Epithelial cell of prostate (primary cell): Measurements from ENCODE around the gene SMARCAL1.
"Not testable (repeated sequence)": the region's sequence is repeated elsewhere in the genome, so short reads cannot be mapped to it uniquely, and the experiment has no call there.

Experiments
- DNase-seq: peaks from one replicate; pipeline ENCODE4 v3.0.0-alpha.2; 2011; ENCODE audit warnings: low read depth, low spot score
- H3K27ac ChIP-seq: fragments of 450-650 bp; 2 replicates; pipeline ENCODE4 v1.5.1; 2017; ENCODE audit warnings: mild to moderate bottlenecking

SMARCAL1 gene

GRCh38 chr2:216412022-216412999, at the start of gene SMARCAL1:
Gene SMARCAL1 (plus strand): TSS chr2:216412484. CDS start chr2:216414705, 2,221 bp downstream.
- DNase-seq: peak; percentile 84

GRCh38 chr2:216362730-216363129, 49.6 kb upstream of the SMARCAL1 start:
- DNase-seq: peak; percentile 69
- peak overlapping the region; percentile 20 for H3K27ac ChIP-seq

More at GRCh38 chr2:216412022-216412999, at the start of gene SMARCAL1:
- peak within 1 kb of the TSS; percentile 65 for H3K27ac ChIP-seq

- peak overlapping the region; percentile 20 for H3K27ac ChIP-seq
- DNase-seq: no peak
Observed at GRCh38 chr2:216363221-216363620, 49.1 kb upstream of the SMARCAL1 start.

GRCh38 chr2:216365518-216365917, 46.8 kb upstream of the SMARCAL1 start:
- DNase-seq: no peak
- no peak overlapping the region for H3K27ac ChIP-seq

GRCh38 chr2:216366777-216367471, 45.4 kb upstream of the SMARCAL1 start:
- no peak for DNase-seq
- H3K27ac ChIP-seq: no peak overlapping the region

- DNase-seq: no peak
- no peak overlapping the region for H3K27ac ChIP-seq
Observed at GRCh38 chr2:216369821-216370220, 42.5 kb upstream of the SMARCAL1 start.

- DNase-seq: no peak
- H3K27ac ChIP-seq: peak overlapping the region; percentile 78
Observed at GRCh38 chr2:216370961-216371712, 41.1 kb upstream of the SMARCAL1 start.

GRCh38 chr2:216371721-216372702, 40.3 kb upstream of the SMARCAL1 start, which contains the start of gene MARCHF4:
Gene MARCHF4 (minus strand): TSS chr2:216372483. CDS start chr2:216370260, 2,223 bp downstream.
- DNase-seq: no peak
- peak within 1 kb of the TSS; percentile 78 for H3K27ac ChIP-seq

- no peak for DNase-seq
- peak overlapping the region; percentile 78 for H3K27ac ChIP-seq
Observed at GRCh38 chr2:216372761-216373291, 39.5 kb upstream of the SMARCAL1 start.

GRCh38 chr2:216373896-216374295, 38.4 kb upstream of the SMARCAL1 start:
- H3K27ac ChIP-seq: peak overlapping the region; percentile 78
- DNase-seq: no peak

- no peak overlapping the region for H3K27ac ChIP-seq
- no peak for DNase-seq
Observed at GRCh38 chr2:216375286-216375685, 37.0 kb upstream of the SMARCAL1 start.

- no peak overlapping the region for H3K27ac ChIP-seq
- DNase-seq: no peak
Observed at GRCh38 chr2:216379977-216380376, 32.3 kb upstream of the SMARCAL1 start.

GRCh38 chr2:216384409-216384808, 27.9 kb upstream of the SMARCAL1 start:
- DNase-seq, H3K27ac ChIP-seq: not testable (repeated sequence)

GRCh38 chr2:216385478-216385877, 26.8 kb upstream of the SMARCAL1 start:
- no peak overlapping the region for H3K27ac ChIP-seq
- DNase-seq: no peak

- no peak overlapping the region for H3K27ac ChIP-seq
- DNase-seq: no peak
Observed at GRCh38 chr2:216387262-216387661, 25.0 kb upstream of the SMARCAL1 start.

- no peak for DNase-seq
- no peak overlapping the region for H3K27ac ChIP-seq
Observed at GRCh38 chr2:216388046-216388884, 24.0 kb upstream of the SMARCAL1 start.

GRCh38 chr2:216389570-216389969, 22.7 kb upstream of the SMARCAL1 start:
- no peak for DNase-seq
- no peak overlapping the region for H3K27ac ChIP-seq

- no peak for DNase-seq
- H3K27ac ChIP-seq: no peak overlapping the region
Observed at GRCh38 chr2:216391401-216391800, 20.9 kb upstream of the SMARCAL1 start.
